KMS-11 (cell line): ENCODE data around the gene BCO1.

Experiments used
- H2AFZ ChIP-seq: fragments of 200-600 bp; sonication (generic); 2 replicates; pipeline ENCODE4 v1.6.1; 2016; ENCODE audit warnings: antibody characterized with exemption, mixed run types, low read depth
- H3K27ac ChIP-seq: fragments of 200-600 bp; sonication (generic); 2 replicates; pipeline ENCODE4 v1.6.1; 2016; ENCODE audit warnings: mild to moderate bottlenecking, mixed run types
- H3K27me3 ChIP-seq: fragments of 200-600 bp; sonication (generic); 2 replicates; pipeline ENCODE4 v1.6.1; 2017; ENCODE audit warnings: mild to moderate bottlenecking, low read depth, mixed run types, moderate library complexity; ENCODE audit not compliant: insufficient read depth
- H3K36me3 ChIP-seq: fragments of 200-600 bp; sonication (generic); 2 replicates; pipeline ENCODE4 v1.6.1; 2017; ENCODE audit warnings: mild to moderate bottlenecking, mixed run types; ENCODE audit not compliant: insufficient read depth
- H3K4me1 ChIP-seq: fragments of 200-600 bp; sonication (generic); 2 replicates; pipeline ENCODE4 v1.6.1; 2016; ENCODE audit warnings: mild to moderate bottlenecking, low read depth, mixed run types; ENCODE audit not compliant: poor library complexity, severe bottlenecking
- H3K4me2 ChIP-seq: fragments of 200-600 bp; sonication (generic); 2 replicates; pipeline ENCODE4 v1.7.0; 2016; ENCODE audit warnings: mild to moderate bottlenecking, mixed run types
- H3K4me3 ChIP-seq: fragments of 200-600 bp; sonication (generic); IDR thresholded peaks from 2 replicates; pipeline ENCODE4 v1.6.1; 2017; ENCODE audit warnings: low read depth, low read length, mixed read lengths; ENCODE audit not compliant: insufficient read depth
- H3K79me2 ChIP-seq: fragments of 200-600 bp; sonication (generic); 2 replicates; pipeline ENCODE4 v1.6.1; 2016; ENCODE audit warnings: low read depth, mixed run types; ENCODE audit not compliant: insufficient read depth
- H3K9ac ChIP-seq: fragments of 200-600 bp; sonication (generic); 2 replicates; pipeline ENCODE4 v1.6.1; 2016; ENCODE audit warnings: mild to moderate bottlenecking, mixed run types
- H4K20me1 ChIP-seq: fragments of 200-600 bp; sonication (generic); 2 replicates; pipeline ENCODE4 v1.6.1; 2016; ENCODE audit warnings: mild to moderate bottlenecking, mixed run types; ENCODE audit not compliant: insufficient read depth
- CTCF ChIP-seq: fragments of 200-600 bp; sonication (generic); conservative IDR thresholded peaks from 2 replicates; pipeline ENCODE4 v1.6.1; 2017; ENCODE audit warnings: low read depth, mild to moderate bottlenecking, antibody characterized with exemption, low read length, moderate library complexity, mixed read lengths

BCO1 gene

GRCh38 chr16:81198635-81199034, 39.9 kb upstream of the BCO1 start:
- no peaks in the 10 kb centered on the region for H3K36me3 ChIP-seq

GRCh38 chr16:81201267-81201666, 37.2 kb upstream of the BCO1 start:
- no peak overlapping the region for H3K4me2 ChIP-seq
- no peaks in the 10 kb centered on the region for H3K27me3 ChIP-seq
- no peak overlapping the region for H3K4me3 ChIP-seq
- no peak overlapping the region for H3K27ac ChIP-seq
- no peak overlapping the region for H2AFZ ChIP-seq
- no peaks in the 10 kb centered on the region for H3K79me2 ChIP-seq
- H3K9ac ChIP-seq: no peak overlapping the region
- TF ChIP-seq CTCF: no peak
- H3K4me1 ChIP-seq: no peaks in the 10 kb centered on the region
- no peaks in the 10 kb centered on the region for H4K20me1 ChIP-seq
- H3K36me3 ChIP-seq: no peaks in the 10 kb centered on the region

More at GRCh38 chr16:81198635-81199034, 39.9 kb upstream of the BCO1 start:
- Histone ChIP-seq H4K20me1 (no peaks in the 10 kb centered on the region), H3K4me1 (no peaks in the 10 kb centered on the region), H3K79me2 (no peaks in the 10 kb centered on the region), H3K4me3 (no peak overlapping the region), H3K27ac (no peak overlapping the region), H3K4me2 (no peak overlapping the region), H2AFZ (no peak overlapping the region), H3K9ac (no peak overlapping the region), H3K27me3 (no peaks in the 10 kb centered on the region)
- TF ChIP-seq CTCF: no peak

- H3K36me3 ChIP-seq: no peaks in the 10 kb centered on the region
- no peak overlapping the region for H2AFZ ChIP-seq
- no peak overlapping the region for H3K9ac ChIP-seq
- no peaks in the 10 kb centered on the region for H3K4me1 ChIP-seq
- no peaks in the 10 kb centered on the region for H3K79me2 ChIP-seq
- no peaks in the 10 kb centered on the region for H3K27me3 ChIP-seq
- H3K4me2 ChIP-seq: no peak overlapping the region
- no peak overlapping the region for H3K4me3 ChIP-seq
- TF ChIP-seq CTCF: peak; percentile 77
- no peaks in the 10 kb centered on the region for H4K20me1 ChIP-seq
- no peak overlapping the region for H3K27ac ChIP-seq
Measured at GRCh38 chr16:81204798-81205680, 33.5 kb upstream of the BCO1 start.

GRCh38 chr16:81207076-81207475, 31.4 kb upstream of the BCO1 start:
- no peaks in the 10 kb centered on the region for H3K36me3 ChIP-seq
- no peaks in the 10 kb centered on the region for H4K20me1 ChIP-seq
- no peak overlapping the region for H3K4me3 ChIP-seq
- no peak overlapping the region for H2AFZ ChIP-seq
- no peaks in the 10 kb centered on the region for H3K79me2 ChIP-seq
- no peaks in the 10 kb centered on the region for H3K4me1 ChIP-seq
- no peaks in the 10 kb centered on the region for H3K27me3 ChIP-seq
- no peak overlapping the region for H3K4me2 ChIP-seq
- H3K27ac ChIP-seq: no peak overlapping the region
- no peak overlapping the region for H3K9ac ChIP-seq
- TF ChIP-seq CTCF: no peak
